Neural progenitor cell (in vitro differentiated cells): ENCODE results near the gene ISLR. TPM values are rescaled to one million over a fixed set of nuclear protein-coding genes. Genes with fewer than 3 reads are reported as not detected.
A peak's percentile ranks its signal among the peaks of the same experiment; 100 is the strongest.

Source experiments
- DNase-seq: peaks from one replicate; pipeline ENCODE4 v3.0.0-alpha.2; 2016; ENCODE audit warnings: low spot score
- H2AFZ ChIP-seq: fragments of 200-600 bp; sonication (generic); replicated peaks from 2 replicates; pipeline ENCODE4 v1.6.1; 2016; ENCODE audit warnings: antibody characterized with exemption
- H3F3A ChIP-seq: fragments of 200-600 bp; sonication (generic); 2 replicates; pipeline ENCODE4 v1.6.1; 2016; ENCODE audit warnings: antibody characterized with exemption, low read depth
- H3K27ac ChIP-seq: fragments of 200-600 bp; sonication (generic); 2 replicates; pipeline ENCODE4 v1.5.1; 2016; ENCODE audit warnings: mild to moderate bottlenecking
- H3K27me3 ChIP-seq: fragments of 200-600 bp; sonication (generic); 2 replicates; pipeline ENCODE4 v1.6.1; 2016; ENCODE audit warnings: mild to moderate bottlenecking, moderate library complexity
- H3K36me3 ChIP-seq: fragments of 200-600 bp; sonication (generic); 2 replicates; pipeline ENCODE4 v1.5.1; 2016
- H3K4me1 ChIP-seq: fragments of 200-600 bp; sonication (generic); 2 replicates; pipeline ENCODE4 v1.6.1; 2016; ENCODE audit warnings: mixed run types
- H3K4me2 ChIP-seq: fragments of 200-600 bp; sonication (generic); 2 replicates; pipeline ENCODE4 v1.6.1; 2016
- H3K4me3 ChIP-seq: fragments of 200-600 bp; sonication (generic); 2 replicates; pipeline ENCODE4 v1.5.1; 2016
- H3K79me2 ChIP-seq: fragments of 200-600 bp; sonication (generic); 2 replicates; pipeline ENCODE4 v1.6.1; 2016; ENCODE audit warnings: low read depth
- H3K9ac ChIP-seq: fragments of 200-600 bp; sonication (generic); 2 replicates; pipeline ENCODE4 v1.6.1; 2016
- H3K9me3 ChIP-seq: fragments of 200-600 bp; sonication (generic); 2 replicates; pipeline ENCODE4 v1.5.1; 2016; ENCODE audit warnings: low read depth
- H4K20me1 ChIP-seq: fragments of 200-600 bp; sonication (generic); 2 replicates; pipeline ENCODE4 v1.6.1; 2016; ENCODE audit warnings: low read depth
- H3K27ac Mint-ChIP-seq: 3 replicates; pipeline ENCODE4 v1.8.0; 2021; ENCODE audit warnings: mixed read lengths
- H3K27me3 Mint-ChIP-seq: 2 replicates; pipeline ENCODE4 v1.8.0; 2022; ENCODE audit warnings: low read depth, mild to moderate bottlenecking, inconsistent platforms, moderate library complexity, mixed read lengths; ENCODE audit not compliant: insufficient read depth
- H3K36me3 Mint-ChIP-seq: 3 replicates; pipeline ENCODE4 v1.8.0; 2021; ENCODE audit warnings: mixed read lengths
- H3K4me1 Mint-ChIP-seq: 3 replicates; pipeline ENCODE4 v1.8.0; 2021; ENCODE audit warnings: mixed read lengths
- H3K4me3 Mint-ChIP-seq: 3 replicates; pipeline ENCODE4 v1.8.0; 2021; ENCODE audit warnings: mild to moderate bottlenecking, moderate library complexity, mixed read lengths
- H3K9me3 Mint-ChIP-seq: 3 replicates; pipeline ENCODE4 v1.8.0; 2020; ENCODE audit warnings: mixed read lengths
- EZH2 ChIP-seq: fragments of 200-600 bp; sonication (generic); IDR thresholded peaks from 2 replicates; pipeline ENCODE4 v1.6.1; 2017; ENCODE audit warnings: antibody characterized with exemption, mild to moderate bottlenecking, moderate library complexity
- EZH2phosphoT487 ChIP-seq: fragments of 200-600 bp; sonication (generic); IDR thresholded peaks from 2 replicates; pipeline ENCODE4 v1.6.1; 2017; ENCODE audit warnings: antibody characterized with exemption
- total RNA-seq: library from RNA; depleted of rRNA; stranded (reverse); fragments of >200 nt; gene quantifications from 2 replicates; pipeline ENCODE4 v1.2.3, GENCODE V29; 2015; ENCODE audit warnings: low replicate concordance
- TF ChIP-seq, protein P1 (sequence below): fragments of 200-600 bp; sonication (generic); IDR thresholded peaks from 2 replicates; pipeline ENCODE4 v1.5.1; 2017; ENCODE audit warnings: antibody characterized with exemption, mild to moderate bottlenecking

The ISLR gene
- total RNA-seq, 1 donor from 2014 or later = not detected

DNA sequence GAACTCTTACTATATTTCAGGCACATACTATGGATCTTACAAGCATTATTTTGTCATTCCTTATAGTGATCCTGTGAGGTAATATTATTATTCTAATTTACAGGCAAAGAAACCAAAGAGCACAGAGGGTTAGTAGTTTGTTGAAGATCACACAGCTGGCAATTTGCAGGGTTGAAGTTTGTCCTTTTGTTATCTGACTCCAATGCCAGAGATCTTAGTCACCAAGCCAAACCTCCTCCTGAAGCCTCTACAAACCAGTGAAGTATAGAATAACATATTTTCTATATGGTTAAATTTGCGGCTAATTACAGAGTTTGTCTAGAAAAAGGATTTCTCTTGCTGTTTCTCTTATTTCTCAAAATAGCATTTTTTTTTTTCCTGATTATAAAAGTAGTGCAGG is 31.9 kb upstream of the ISLR start:
- Histone ChIP-seq H3K27me3 (peaks cover 32% of the 10 kb centered on the region), H3K4me1 (peaks cover 17% of the 10 kb centered on the region), H3K4me2 (no peak overlapping the region), H4K20me1 (no peaks in the 10 kb centered on the region), H3K36me3 (no peaks in the 10 kb centered on the region), H3K27ac (no peak overlapping the region), H3F3A (peaks cover 28% of the 10 kb centered on the region), H3K4me3 (no peak overlapping the region), H3K9me3 (no peaks in the 10 kb centered on the region), H3K79me2 (no peaks in the 10 kb centered on the region), H3K9ac (no peak overlapping the region), H2AFZ (no peak overlapping the region)
- TF ChIP-seq EZH2 (no peak), EZH2phosphoT487 (no peak)
- TF ChIP-seq, protein P1, sequence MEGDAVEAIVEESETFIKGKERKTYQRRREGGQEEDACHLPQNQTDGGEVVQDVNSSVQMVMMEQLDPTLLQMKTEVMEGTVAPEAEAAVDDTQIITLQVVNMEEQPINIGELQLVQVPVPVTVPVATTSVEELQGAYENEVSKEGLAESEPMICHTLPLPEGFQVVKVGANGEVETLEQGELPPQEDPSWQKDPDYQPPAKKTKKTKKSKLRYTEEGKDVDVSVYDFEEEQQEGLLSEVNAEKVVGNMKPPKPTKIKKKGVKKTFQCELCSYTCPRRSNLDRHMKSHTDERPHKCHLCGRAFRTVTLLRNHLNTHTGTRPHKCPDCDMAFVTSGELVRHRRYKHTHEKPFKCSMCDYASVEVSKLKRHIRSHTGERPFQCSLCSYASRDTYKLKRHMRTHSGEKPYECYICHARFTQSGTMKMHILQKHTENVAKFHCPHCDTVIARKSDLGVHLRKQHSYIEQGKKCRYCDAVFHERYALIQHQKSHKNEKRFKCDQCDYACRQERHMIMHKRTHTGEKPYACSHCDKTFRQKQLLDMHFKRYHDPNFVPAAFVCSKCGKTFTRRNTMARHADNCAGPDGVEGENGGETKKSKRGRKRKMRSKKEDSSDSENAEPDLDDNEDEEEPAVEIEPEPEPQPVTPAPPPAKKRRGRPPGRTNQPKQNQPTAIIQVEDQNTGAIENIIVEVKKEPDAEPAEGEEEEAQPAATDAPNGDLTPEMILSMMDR = no peak
- no peaks in the 10 kb centered on the region for H3K9me3 Mint-ChIP-seq
- no peaks in the 10 kb centered on the region for H3K36me3 Mint-ChIP-seq
- peaks cover 16% of the 10 kb centered on the region for H3K27me3 Mint-ChIP-seq
- no peak overlapping the region for H3K27ac Mint-ChIP-seq
- no peak for DNase-seq
- peaks cover 34% of the 10 kb centered on the region for H3K4me1 Mint-ChIP-seq
- no peak overlapping the region for H3K4me3 Mint-ChIP-seq

DNA sequence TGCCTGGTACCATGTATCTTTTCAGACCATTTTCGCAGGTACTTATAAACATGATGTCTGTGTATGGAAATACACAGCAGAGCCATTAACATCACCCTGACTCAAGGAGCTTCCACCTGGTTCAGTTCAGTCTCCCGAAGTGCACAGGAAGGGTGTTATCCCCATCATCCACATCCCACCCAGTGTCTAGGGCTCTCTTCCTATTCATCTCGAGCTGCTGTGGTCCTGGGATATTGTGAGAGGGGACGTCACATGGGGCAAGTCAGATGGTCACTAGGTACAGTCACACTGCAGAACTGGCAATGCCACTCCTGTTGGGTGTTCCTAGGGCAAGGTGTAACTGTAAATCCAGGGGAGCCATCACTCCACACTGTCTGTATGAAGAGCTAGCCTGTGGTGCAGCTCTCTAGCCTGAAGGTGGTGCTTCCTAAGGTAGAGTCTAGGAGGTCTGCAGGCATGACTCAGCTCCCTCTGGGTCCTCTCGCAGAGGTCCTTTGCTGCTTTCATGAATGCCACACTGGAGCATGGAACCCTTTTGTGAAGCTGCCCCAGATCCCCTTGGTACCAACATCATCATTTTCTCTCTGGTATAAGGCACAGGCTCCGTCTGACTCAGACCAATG is 29.2 kb upstream of the ISLR start:
- H3K9ac ChIP-seq = no peak overlapping the region
- Mint-ChIP-seq H3K27me3 (peaks cover 2% of the 10 kb centered on the region), H3K36me3 (no peaks in the 10 kb centered on the region), H3K27ac (peak overlapping the region; percentile 31), H3K4me3 (no peak overlapping the region), H3K4me1 (peaks cover 17% of the 10 kb centered on the region), H3K9me3 (peaks cover 5% of the 10 kb centered on the region)
- no peaks in the 10 kb centered on the region for H3K79me2 ChIP-seq
- peaks cover 18% of the 10 kb centered on the region for H3F3A ChIP-seq
- H3K36me3 ChIP-seq = no peaks in the 10 kb centered on the region
- TF ChIP-seq, protein P1 = no peak
- no peak for TF ChIP-seq EZH2
- no peak for TF ChIP-seq EZH2phosphoT487
- no peak overlapping the region for H3K27ac ChIP-seq
- H3K9me3 ChIP-seq = no peaks in the 10 kb centered on the region
- no peak overlapping the region for H2AFZ ChIP-seq
- H3K27me3 ChIP-seq = peaks cover 5% of the 10 kb centered on the region
- no peak for DNase-seq
- no peaks in the 10 kb centered on the region for H4K20me1 ChIP-seq
- H3K4me1 ChIP-seq = peaks cover 9% of the 10 kb centered on the region
- no peak overlapping the region for H3K4me3 ChIP-seq
- no peak overlapping the region for H3K4me2 ChIP-seq

DNA sequence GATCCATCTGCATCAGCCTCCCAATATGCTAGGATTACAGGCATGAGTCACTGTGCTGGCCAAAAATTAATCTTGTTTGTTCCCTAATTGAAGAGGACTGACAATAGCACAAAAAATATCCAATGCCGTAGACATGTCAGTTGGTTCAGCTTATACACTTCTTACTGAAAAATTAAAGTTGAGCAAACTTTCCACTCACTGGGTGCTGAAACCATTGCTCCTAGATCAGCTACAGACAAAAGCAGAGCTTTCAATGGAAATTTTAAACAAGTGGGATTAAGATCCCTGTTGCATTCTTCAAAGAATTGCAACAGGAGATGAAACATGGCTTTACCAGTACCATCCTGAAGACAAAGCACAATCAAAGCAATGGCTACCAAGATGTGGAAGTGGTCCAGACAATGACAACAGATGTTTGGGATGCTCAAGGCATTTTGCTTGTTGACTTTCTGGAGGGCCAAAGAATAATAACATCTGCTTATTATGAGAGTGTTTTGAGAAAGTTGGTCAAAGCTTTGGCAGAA is 27.2 kb upstream of the ISLR start:
- H3K4me3 Mint-ChIP-seq = no peak overlapping the region
- Histone ChIP-seq H3K27ac (no peak overlapping the region), H3K79me2 (no peaks in the 10 kb centered on the region), H2AFZ (no peak overlapping the region), H3K4me2 (no peak overlapping the region), H3K4me1 (no peaks in the 10 kb centered on the region), H3K9me3 (no peaks in the 10 kb centered on the region), H3K4me3 (no peak overlapping the region), H3K27me3 (no peaks in the 10 kb centered on the region), H3K9ac (no peak overlapping the region), H3F3A (peaks cover 4% of the 10 kb centered on the region), H4K20me1 (no peaks in the 10 kb centered on the region), H3K36me3 (no peaks in the 10 kb centered on the region)
- H3K27ac Mint-ChIP-seq = no peak overlapping the region
- no peaks in the 10 kb centered on the region for H3K4me1 Mint-ChIP-seq
- peaks cover 5% of the 10 kb centered on the region for H3K9me3 Mint-ChIP-seq
- TF ChIP-seq, protein P1 = no peak
- TF ChIP-seq EZH2 (no peak), EZH2phosphoT487 (no peak)
- H3K36me3 Mint-ChIP-seq = no peaks in the 10 kb centered on the region
- peaks cover 2% of the 10 kb centered on the region for H3K27me3 Mint-ChIP-seq
- DNase-seq = no peak
